ENCODE results near the gene FAM83C.

GRCh38 chr20:35329435-35330139, 37.4 kb upstream of the FAM83C start:
- TF ChIP-seq CTCF (IDR thresholded peaks at IDR 0.05), result peak; percentile 58
- no peak for TF ChIP-seq FOSL2 (IDR thresholded peaks at IDR 0.05; ENCODE audit: borderline replicate concordance, low read depth)
- TF ChIP-seq PBX3 (IDR thresholded peaks at IDR 0.05), result no peak
- TF ChIP-seq RCOR1 (IDR thresholded peaks at IDR 0.05; ENCODE audit: low read length), result no peak
- no peak for TF ChIP-seq CHD2 (IDR thresholded peaks at IDR 0.05; ENCODE audit: low read length, partially characterized antibody)
- no peak for TF ChIP-seq POLR2AphosphoS5 (IDR thresholded peaks at IDR 0.05; ENCODE audit: low read depth, low read length)
- TF ChIP-seq JUND (IDR thresholded peaks at IDR 0.05), result no peak
- TF ChIP-seq REST (IDR thresholded peaks at IDR 0.05; ENCODE audit: low read depth, low read length), result no peak
- no peak for TF ChIP-seq EP300 (IDR thresholded peaks at IDR 0.05; ENCODE audit: borderline replicate concordance in 1 of 2, low read depth in 1 of 2, low read length in 1 of 2)
- TF ChIP-seq TAF1 (IDR thresholded peaks at IDR 0.05; ENCODE audit: borderline replicate concordance, low read depth, low read length), result no peak
- TF ChIP-seq RAD21 (IDR thresholded peaks at IDR 0.05; ENCODE audit: low read length), result peak; percentile 25

Measured in SK-N-SH (cell line).